ENCODE results near the gene SLC15A3.

Gene SLC15A3

DNA sequence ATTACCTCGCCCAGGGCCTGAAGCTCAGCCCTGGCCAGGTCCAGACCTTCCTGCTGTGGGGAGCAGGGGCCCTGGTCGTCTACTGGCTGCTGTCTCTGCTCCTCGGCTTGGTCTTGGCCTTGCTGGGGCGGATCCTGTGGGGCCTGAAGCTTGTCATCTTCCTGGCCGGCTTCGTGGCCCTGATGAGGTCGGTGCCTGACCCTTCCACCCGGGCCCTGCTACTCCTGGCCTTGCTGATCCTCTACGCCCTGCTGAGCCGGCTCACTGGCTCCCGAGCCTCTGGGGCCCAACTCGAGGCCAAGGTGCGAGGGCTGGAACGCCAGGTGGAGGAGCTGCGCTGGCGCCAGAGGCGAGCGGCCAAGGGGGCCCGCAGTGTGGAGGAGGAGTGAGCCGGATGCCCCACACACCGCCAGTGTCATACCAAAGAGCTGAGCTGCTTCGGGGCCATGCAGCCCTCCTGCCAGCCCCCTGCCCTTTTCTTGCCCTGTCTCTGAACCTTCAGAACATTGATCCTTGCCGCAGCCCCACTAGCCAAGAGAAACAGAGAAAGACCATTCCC, 30.1 kb downstream of the SLC15A3 start:
- no peak for DNase-seq
- Histone ChIP-seq H3K9me3 (ENCODE audit: control insufficient read depth, low read length) (no peaks in the 10 kb centered on the region), H3K4ac (ENCODE audit: low read depth in 1 of 2, low read length in 2 of 2) (no peak overlapping the region), H2BK12ac (ENCODE audit: low read length in 2 of 2) (no peak overlapping the region), H3K23ac (ENCODE audit: low read length in 2 of 2) (no peak overlapping the region), H4K8ac (ENCODE audit: low read length) (no peak overlapping the region), H3K27ac (ENCODE audit: low read length, poor library complexity, severe bottlenecking) (no peak overlapping the region), H3K9ac (ENCODE audit: low read length) (no peak overlapping the region), H2AK5ac (ENCODE audit: low read length, severe bottlenecking) (no peak overlapping the region), H3K27me3 (ENCODE audit: control insufficient read depth in 1 of 2, insufficient read depth in 1 of 2, low read length in 2 of 2) (peaks cover 0 to 10% of the 10 kb centered on the region in 2 experiments), H3K4me3 (ENCODE audit: insufficient read depth in 1 of 2, low read depth in 1 of 2, low read length in 2 of 2) (no peak overlapping the region), H2AFZ (ENCODE audit: low read depth, low read length) (no peak overlapping the region), H3K4me1 (ENCODE audit: control insufficient read depth, insufficient read depth, low read depth, low read length) (peaks cover 29% of the 10 kb centered on the region), H3K4me2 (ENCODE audit: low read length, poor library complexity, severe bottlenecking) (no peak overlapping the region), H2BK5ac (ENCODE audit: low read depth, low read length, poor library complexity, severe bottlenecking) (no peak overlapping the region), H3K18ac (ENCODE audit: low read depth in 1 of 2, low read length in 2 of 2) (no peak overlapping the region), H2BK120ac (ENCODE audit: low read depth, low read length) (no peak overlapping the region), H3K79me1 (replicated peaks; ENCODE audit: low read length, poor library complexity, severe bottlenecking) (peaks cover 39% of the 10 kb centered on the region), H3K36me3 (ENCODE audit: control insufficient read depth in 1 of 2, insufficient read depth in 2 of 2, low read depth in 1 of 2, low read length in 2 of 2) (peaks cover 34 to 36% of the 10 kb centered on the region in 2 experiments), H3K14ac (ENCODE audit: low read length in 2 of 2) (no peak overlapping the region), H2BK15ac (ENCODE audit: low read depth, poor library complexity, severe bottlenecking) (no peak overlapping the region), H4K91ac (ENCODE audit: low read length) (no peak overlapping the region)
- 95% methylated on average over 23 of the region's 23 CpGs for WGBS

DNA sequence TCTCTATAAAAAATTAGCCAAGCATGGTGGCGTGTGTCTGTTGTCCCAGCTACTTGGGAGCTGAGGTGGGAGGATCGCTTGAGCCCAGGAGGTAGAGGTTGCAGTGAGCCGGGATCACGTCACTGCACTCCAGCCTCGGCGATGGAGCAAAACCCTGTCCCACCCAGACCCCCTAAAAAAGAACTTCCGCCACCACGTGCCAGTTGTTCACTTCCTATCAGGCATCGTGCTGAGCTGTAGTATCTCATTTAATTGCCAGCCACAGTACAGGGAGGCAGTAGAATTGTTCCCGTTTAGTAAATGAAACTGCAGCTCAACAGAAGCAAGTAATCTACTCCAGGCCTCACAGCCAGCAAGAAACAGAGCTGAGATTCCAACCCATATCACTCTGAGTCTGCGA, 30.7 kb downstream of the SLC15A3 start:
- no peak overlapping the region for H2AFZ ChIP-seq (ENCODE audit: low read depth, low read length)
- no peak overlapping the region for H4K8ac ChIP-seq (ENCODE audit: low read length)
- no peak overlapping the region for H3K23ac ChIP-seq (ENCODE audit: low read length in 2 of 2)
- no peak overlapping the region for H3K9ac ChIP-seq (ENCODE audit: low read length)
- no peak overlapping the region for H2BK15ac ChIP-seq (ENCODE audit: low read depth, poor library complexity, severe bottlenecking)
- no peaks in the 10 kb centered on the region for H3K9me3 ChIP-seq (ENCODE audit: control insufficient read depth, low read length)
- H2AK5ac ChIP-seq (ENCODE audit: low read length, severe bottlenecking): no peak overlapping the region
- H3K4me3 ChIP-seq (ENCODE audit: insufficient read depth in 1 of 2, low read depth in 1 of 2, low read length in 2 of 2): no peak overlapping the region
- no peak overlapping the region for H2BK120ac ChIP-seq (ENCODE audit: low read depth, low read length)
- H3K4ac ChIP-seq (ENCODE audit: low read depth in 1 of 2, low read length in 2 of 2): no peak overlapping the region
- H2BK5ac ChIP-seq (ENCODE audit: low read depth, low read length, poor library complexity, severe bottlenecking): no peak overlapping the region
- H3K18ac ChIP-seq (ENCODE audit: low read depth in 1 of 2, low read length in 2 of 2): no peak overlapping the region
- peaks cover 33 to 36% of the 10 kb centered on the region in 2 experiments for H3K36me3 ChIP-seq (ENCODE audit: control insufficient read depth in 1 of 2, insufficient read depth in 2 of 2, low read depth in 1 of 2, low read length in 2 of 2)
- H2BK12ac ChIP-seq (ENCODE audit: low read length in 2 of 2): no peak overlapping the region
- H3K27me3 ChIP-seq (ENCODE audit: control insufficient read depth in 1 of 2, insufficient read depth in 1 of 2, low read length in 2 of 2): peaks cover 0 to 10% of the 10 kb centered on the region in 2 experiments
- H3K27ac ChIP-seq (ENCODE audit: low read length, poor library complexity, severe bottlenecking): no peak overlapping the region
- DNase-seq: no peak
- H4K91ac ChIP-seq (ENCODE audit: low read length): no peak overlapping the region
- peaks cover 42% of the 10 kb centered on the region for H3K79me1 ChIP-seq (replicated peaks; ENCODE audit: low read length, poor library complexity, severe bottlenecking)
- no peak overlapping the region for H3K4me2 ChIP-seq (ENCODE audit: low read length, poor library complexity, severe bottlenecking)
- H3K4me1 ChIP-seq (ENCODE audit: control insufficient read depth, insufficient read depth, low read depth, low read length): peaks cover 31% of the 10 kb centered on the region
- H3K14ac ChIP-seq (ENCODE audit: low read length in 2 of 2): no peak overlapping the region
- whole genome bisulfite sequencing: 96% methylated on average over 11 of the region's 11 CpGs

- no peak for DNase-seq
- H3K4me2 ChIP-seq (ENCODE audit: low read length, poor library complexity, severe bottlenecking): no peak overlapping the region
- no peak overlapping the region for H2BK120ac ChIP-seq (ENCODE audit: low read depth, low read length)
- no peak overlapping the region for H3K27ac ChIP-seq (ENCODE audit: low read length, poor library complexity, severe bottlenecking)
- no peak overlapping the region for H3K18ac ChIP-seq (ENCODE audit: low read depth in 1 of 2, low read length in 2 of 2)
- H3K4ac ChIP-seq (ENCODE audit: low read depth in 1 of 2, low read length in 2 of 2): no peak overlapping the region
- H2BK15ac ChIP-seq (ENCODE audit: low read depth, poor library complexity, severe bottlenecking): no peak overlapping the region
- H3K79me1 ChIP-seq (replicated peaks; ENCODE audit: low read length, poor library complexity, severe bottlenecking): peaks cover 35% of the 10 kb centered on the region
- H3K4me3 ChIP-seq (ENCODE audit: insufficient read depth in 1 of 2, low read depth in 1 of 2, low read length in 2 of 2): no peak overlapping the region
- WGBS: 64% methylated on average over 1 of the region's 2 CpGs
- H3K4me1 ChIP-seq (ENCODE audit: control insufficient read depth, insufficient read depth, low read depth, low read length): peaks cover 25% of the 10 kb centered on the region
- no peak overlapping the region for H4K91ac ChIP-seq (ENCODE audit: low read length)
- H2BK12ac ChIP-seq (ENCODE audit: low read length in 2 of 2): no peak overlapping the region
- H2BK5ac ChIP-seq (ENCODE audit: low read depth, low read length, poor library complexity, severe bottlenecking): no peak overlapping the region
- peaks cover 33 to 36% of the 10 kb centered on the region in 2 experiments for H3K36me3 ChIP-seq (ENCODE audit: control insufficient read depth in 1 of 2, insufficient read depth in 2 of 2, low read depth in 1 of 2, low read length in 2 of 2)
- no peak overlapping the region for H4K8ac ChIP-seq (ENCODE audit: low read length)
- peaks cover 0 to 5% of the 10 kb centered on the region in 2 experiments for H3K27me3 ChIP-seq (ENCODE audit: control insufficient read depth in 1 of 2, insufficient read depth in 1 of 2, low read length in 2 of 2)
- no peak overlapping the region for H2AFZ ChIP-seq (ENCODE audit: low read depth, low read length)
- H3K14ac ChIP-seq (ENCODE audit: low read length in 2 of 2): no peak overlapping the region
- no peak overlapping the region for H2AK5ac ChIP-seq (ENCODE audit: low read length, severe bottlenecking)
- no peak overlapping the region for H3K23ac ChIP-seq (ENCODE audit: low read length in 2 of 2)
- H3K9me3 ChIP-seq (ENCODE audit: control insufficient read depth, low read length): no peaks in the 10 kb centered on the region
- H3K9ac ChIP-seq (ENCODE audit: low read length): no peak overlapping the region
These were observed 32.0 kb downstream of the SLC15A3 start for GRCh38 chr11:60919956-60920355.

DNA sequence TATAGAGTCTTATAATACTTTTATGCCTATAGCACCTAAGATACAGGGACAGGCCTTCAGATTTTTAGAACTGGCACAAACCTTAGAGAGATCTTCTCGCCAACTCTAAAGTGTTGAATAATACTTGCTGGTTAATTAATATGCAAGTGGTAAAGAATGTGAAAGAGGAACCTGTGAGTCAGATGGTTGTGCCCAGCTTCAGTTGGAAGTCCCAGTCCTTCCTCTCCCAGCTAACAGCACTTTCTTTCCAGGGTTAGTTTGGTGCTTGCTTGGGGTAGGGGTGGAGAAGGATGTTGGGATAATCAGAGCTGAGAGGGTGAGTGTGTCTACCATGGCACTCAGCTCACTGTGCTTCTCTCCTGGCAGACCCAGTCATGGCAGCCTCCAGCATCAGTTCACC, 32.7 kb downstream of the SLC15A3 start:
- H3K23ac ChIP-seq (ENCODE audit: low read length in 2 of 2): no peak overlapping the region
- no peak overlapping the region for H2AK5ac ChIP-seq (ENCODE audit: low read length, severe bottlenecking)
- no peaks in the 10 kb centered on the region for H3K9me3 ChIP-seq (ENCODE audit: control insufficient read depth, low read length)
- H3K4me1 ChIP-seq (ENCODE audit: control insufficient read depth, insufficient read depth, low read depth, low read length): peaks cover 25% of the 10 kb centered on the region
- H2AFZ ChIP-seq (ENCODE audit: low read depth, low read length): no peak overlapping the region
- H3K27ac ChIP-seq (ENCODE audit: low read length, poor library complexity, severe bottlenecking): no peak overlapping the region
- no peak overlapping the region for H3K4me2 ChIP-seq (ENCODE audit: low read length, poor library complexity, severe bottlenecking)
- peaks cover 33% of the 10 kb centered on the region for H3K79me1 ChIP-seq (replicated peaks; ENCODE audit: low read length, poor library complexity, severe bottlenecking)
- H4K8ac ChIP-seq (ENCODE audit: low read length): no peak overlapping the region
- no peak overlapping the region for H2BK12ac ChIP-seq (ENCODE audit: low read length in 2 of 2)
- H3K4me3 ChIP-seq (ENCODE audit: insufficient read depth in 1 of 2, low read depth in 1 of 2, low read length in 2 of 2): no peak overlapping the region
- H2BK120ac ChIP-seq (ENCODE audit: low read depth, low read length): no peak overlapping the region
- H4K91ac ChIP-seq (ENCODE audit: low read length): no peak overlapping the region
- no peak overlapping the region for H2BK5ac ChIP-seq (ENCODE audit: low read depth, low read length, poor library complexity, severe bottlenecking)
- H3K27me3 ChIP-seq (ENCODE audit: control insufficient read depth in 1 of 2, insufficient read depth in 1 of 2, low read length in 2 of 2): no peaks in the 10 kb centered on the region
- H3K18ac ChIP-seq (ENCODE audit: low read depth in 1 of 2, low read length in 2 of 2): no peak overlapping the region
- WGBS: 91% methylated on average over 1 of the region's 1 CpG
- H3K36me3 ChIP-seq (ENCODE audit: control insufficient read depth in 1 of 2, insufficient read depth in 2 of 2, low read depth in 1 of 2, low read length in 2 of 2): peaks cover 33 to 36% of the 10 kb centered on the region in 2 experiments
- no peak overlapping the region for H3K9ac ChIP-seq (ENCODE audit: low read length)
- no peak overlapping the region for H2BK15ac ChIP-seq (ENCODE audit: low read depth, poor library complexity, severe bottlenecking)
- H3K4ac ChIP-seq (ENCODE audit: low read depth in 1 of 2, low read length in 2 of 2): no peak overlapping the region
- H3K14ac ChIP-seq (ENCODE audit: low read length in 2 of 2): peak overlapping the region in 1 of 2 experiments; percentile 48
- DNase-seq: no peak
